HepG2 (cell line): ENCODE results near the gene ACVR1B. TPM values are rescaled to one million over a fixed set of nuclear protein-coding genes. Genes with fewer than 3 reads are reported as not detected.

ENCODE experiments used
- ATAC-seq: fragments of 200-7000 bp; cut with Tn5 transposase; 3 replicates; pipeline ENCODE4 v1.9.1; 2020; ENCODE audit warnings: mild to moderate bottlenecking, moderate library complexity
- BruUV-seq: library from RNA; stranded (reverse); fragments of 400-500 nt; replicated peaks from 2 replicates; lab custom pipeline; 2021; lab: Mats Ljungman, UMichigan
- CTCF ChIA-PET: fragments of 300-600 bp; formaldehyde crosslinking; extraction: SDS; loops from one replicate; lab custom pipeline; 2021; ENCODE audit warnings: low total read pairs, inconsistent platforms, low intra/inter-chr PET ratio; lab: Yijun Ruan, JAX
- POLR2A ChIA-PET: fragments of 350-600 bp; sonication (Branson Sonifier 250); formaldehyde crosslinking; loops from one replicate; lab custom pipeline; 2020; ENCODE audit warnings: antibody characterized with exemption, inconsistent platforms; lab: Yijun Ruan, JAX
- DNase-seq: peaks from one replicate; pipeline ENCODE4 v3.0.0-alpha.2; 2015; ENCODE audit warnings: low spot score
- FAIRE-seq: peaks from 3 replicates; lab custom pipeline; 2011; peaks lifted over from hg19 to GRCh38; lab: Jason Lieb, UNC
- H2AFZ ChIP-seq: one replicate; pipeline ENCODE4 v1.6.1; 2011; ENCODE audit warnings: low read length, inconsistent platforms
- H3K27ac ChIP-seq: fragments of 300-600 bp; 3 replicates; pipeline ENCODE4 v1.8.0; 2011; ENCODE audit warnings: mixed run types, mild to moderate bottlenecking, mixed read lengths, low read length, inconsistent platforms; ENCODE audit not compliant: insufficient read depth; ENCODE audit errors: extremely low read length
- H3K27me3 ChIP-seq, 2 experiments: fragments of 200-600 bp in 1 of 2; 2 replicates in 1 of 2; 3 replicates in 1 of 2; pipeline versions ENCODE4 v1.6.0 to v1.8.0; 2011; ENCODE audit warnings: low read length in 2 of 2, mild to moderate bottlenecking in 2 of 2, moderate library complexity in 2 of 2, inconsistent platforms in 1 of 2; ENCODE audit not compliant: insufficient read depth in 2 of 2, control insufficient read depth in 1 of 2
- H3K36me3 ChIP-seq, 2 experiments: fragments of 200-600 bp in 1 of 2; replicated peaks in 1 of 2; 2 replicates in 1 of 2; 3 replicates in 1 of 2; pipeline versions ENCODE4 v1.5.1 to v1.8.0; 2011; ENCODE audit warnings: low read length in 2 of 2, inconsistent platforms in 1 of 2; ENCODE audit not compliant: insufficient read depth in 2 of 2, control insufficient read depth in 1 of 2
- H3K4me1 ChIP-seq: 2 replicates; pipeline ENCODE4 v1.5.1; 2012; ENCODE audit warnings: low read length, inconsistent platforms; ENCODE audit not compliant: insufficient read depth
- H3K4me2 ChIP-seq: 2 replicates; pipeline ENCODE4 v1.6.0; 2011; ENCODE audit warnings: low read depth, low read length, inconsistent platforms
- H3K4me3 ChIP-seq, 3 experiments: fragments of 200-600 bp in 1 of 3; sonication (generic), shearing (Covaris generic) in 1 of 3; replicated peaks in 1 of 3; 2 replicates each; pipeline ENCODE4 v1.5.1; 2011 to 2016; ENCODE audit warnings: low read length in 3 of 3, inconsistent platforms in 2 of 3, low read depth in 2 of 3, mild to moderate bottlenecking in 2 of 3, control low read depth in 1 of 3, mixed read lengths in 1 of 3; ENCODE audit not compliant: insufficient read depth in 1 of 3
- H3K79me2 ChIP-seq: one replicate; pipeline ENCODE4 v1.6.1; 2011; ENCODE audit warnings: low read length, inconsistent platforms; ENCODE audit not compliant: insufficient read depth
- H3K9ac ChIP-seq: 2 replicates; pipeline ENCODE4 v1.6.0; 2011; ENCODE audit warnings: mild to moderate bottlenecking, low read depth, low read length, inconsistent platforms; ENCODE audit not compliant: insufficient read depth
- H3K9me3 ChIP-seq: 2 replicates; pipeline ENCODE4 v1.5.1; 2012; ENCODE audit warnings: mild to moderate bottlenecking, low read length
- H4K20me1 ChIP-seq: 2 replicates; pipeline ENCODE4 v1.6.0; 2011; ENCODE audit warnings: inconsistent platforms, mild to moderate bottlenecking, low read length, moderate library complexity; ENCODE audit not compliant: insufficient read depth
- CEBPB ChIP-seq: IDR thresholded peaks from 2 replicates; pipeline ENCODE4 v1.6.1; 2011; ENCODE audit warnings: low read depth, low read length, improper control_type of control experiment, borderline replicate concordance
- HNRNPH1 ChIP-seq: fragments of 200-400 bp; formaldehyde crosslinking; optimal IDR thresholded peaks from 2 replicates; pipeline ENCODE3; 2017; ENCODE audit warnings: mild to moderate bottlenecking, low read depth, low read length
- KMT2A ChIP-seq: sonication (generic); formaldehyde crosslinking; IDR thresholded peaks from 2 replicates; pipeline ENCODE4 v1.4.0; 2020; ENCODE audit warnings: missing genetic modification reagents
- MLXIP ChIP-seq: sonication (generic); formaldehyde crosslinking; IDR thresholded peaks from 2 replicates; pipeline ENCODE4 v1.9.0; 2021; ENCODE audit warnings: missing genetic modification reagents, borderline replicate concordance
- MYC ChIP-seq: sonication (generic); formaldehyde crosslinking; IDR thresholded peaks from 2 replicates; pipeline ENCODE4 v1.9.0; 2021; ENCODE audit warnings: missing genetic modification reagents, borderline replicate concordance
- NFKB2 ChIP-seq: sonication (generic); formaldehyde crosslinking; IDR thresholded peaks from 2 replicates; pipeline ENCODE4 v1.4.0; 2020; ENCODE audit warnings: missing genetic modification reagents, borderline replicate concordance
- PAX8 ChIP-seq: sonication (generic); formaldehyde crosslinking; IDR thresholded peaks from 2 replicates; pipeline ENCODE4 v1.8.0; 2022; ENCODE audit warnings: mild to moderate bottlenecking, missing genetic modification reagents, borderline replicate concordance
- RBFOX2 ChIP-seq: fragments of 200-400 bp; formaldehyde crosslinking; IDR thresholded peaks from 2 replicates; pipeline ENCODE4 v1.6.1; 2017; ENCODE audit warnings: low read depth, mild to moderate bottlenecking, low read length
- SMAD1 ChIP-seq: sonication (generic); formaldehyde crosslinking; IDR thresholded peaks from 2 replicates; pipeline ENCODE4 v1.4.0; 2020; ENCODE audit warnings: missing genetic modification reagents, low read depth, mild to moderate bottlenecking, borderline replicate concordance
- SP2 ChIP-seq: sonication (generic); formaldehyde crosslinking; IDR thresholded peaks from 2 replicates; pipeline ENCODE4 v1.5.1; 2020; ENCODE audit warnings: mild to moderate bottlenecking, missing genetic modification reagents
- TOPORS ChIP-seq: sonication (generic); formaldehyde crosslinking; IDR thresholded peaks from 2 replicates; pipeline ENCODE4 v1.8.0; 2023; ENCODE audit warnings: mild to moderate bottlenecking, missing genetic modification reagents
- ZFP1 ChIP-seq: IDR thresholded peaks from 2 replicates; pipeline ENCODE4 v1.6.1; 2016
- ZFP37 ChIP-seq: sonication (generic); formaldehyde crosslinking; IDR thresholded peaks from 2 replicates; pipeline ENCODE4 v1.4.0; 2020; ENCODE audit warnings: missing genetic modification reagents, borderline replicate concordance
- ZFP62 ChIP-seq: sonication (generic); formaldehyde crosslinking; IDR thresholded peaks from 2 replicates; pipeline ENCODE4 v1.4.0; 2020; ENCODE audit warnings: missing genetic modification reagents
- ZNF652 ChIP-seq: IDR thresholded peaks from 2 replicates; pipeline ENCODE4 v1.6.1; 2016; ENCODE audit warnings: low read depth, borderline replicate concordance
- ZNF776 ChIP-seq: sonication (generic); formaldehyde crosslinking; IDR thresholded peaks from 2 replicates; pipeline ENCODE4 v1.4.0; 2020; ENCODE audit warnings: mild to moderate bottlenecking, missing genetic modification reagents
- ZNF879 ChIP-seq: sonication (generic); formaldehyde crosslinking; IDR thresholded peaks from 2 replicates; pipeline ENCODE4 v1.8.1; 2023; ENCODE audit warnings: missing genetic modification reagents
- WGBS: methylation state at CpG from one replicate; pipeline ENCODE4 v1.1.6; 2017; ENCODE audit warnings: low lambda C conversion rate; 5-methylcytosine and 5-hydroxymethylcytosine counted together
- in situ Hi-C: cut with HindIII; loops from 2 replicates; pipeline ENCODE4 v1.10.0; 2017; ENCODE audit warnings: low pct_unique_long_range_greater_than_20kb; ENCODE audit not compliant: extremely low pct_ligation_motif_present
- intact Hi-C: fragments of 100-400 bp; cut with micrococcal nuclease; formaldehyde crosslinking; loops from one replicate; pipeline ENCODE4 v1.10.0; 2022; ENCODE audit not compliant: unreplicated experiment
- polyA plus RNA-seq, 8 experiments: library from polyadenylated mRNA; depleted of rRNA in 3 of 8; stranded (reverse) in 7 of 8; unstranded in 1 of 8; fragments of >200 nt; fragmentation: Illumina TruSeq in 4 of 8; extraction: Trizol in 4 of 8; gene quantifications; 2 replicates each; pipeline versions ENCODE4 v1.2.1 to v1.2.3, GENCODE V29; 2011 to 2016; ENCODE audit warnings: low read depth in 4 of 8, missing spikeins in 1 of 8, mixed read lengths in 1 of 8; ENCODE audit not compliant: insufficient read depth in 1 of 8
- total RNA-seq, 5 experiments: library from RNA; depleted of rRNA; stranded (reverse); fragments of >200 nt; fragmentation: Illumina TruSeq; extraction: Trizol; gene quantifications; 2 replicates each; pipeline ENCODE4 v1.2.3, GENCODE V29; 2016; ENCODE audit warnings: low read depth in 1 of 5
- TF ChIP-seq, protein P1 (sequence below): IDR thresholded peaks from 2 replicates; pipeline ENCODE4 v1.4.0; 2020; ENCODE audit warnings: mild to moderate bottlenecking, missing genetic modification reagents
- TF ChIP-seq, protein P2 (sequence below): sonication (generic); formaldehyde crosslinking; conservative IDR thresholded peaks from 2 replicates; pipeline ENCODE4 v1.4.0; 2020; ENCODE audit warnings: missing genetic modification reagents

Gene ACVR1B
- total and polyA plus RNA-seq, 2 of the 13 experiments (the other 11 are each of a cell fraction or from before 2014, with no cell fraction given) = 8.9 to 12.1 TPM

DNA sequence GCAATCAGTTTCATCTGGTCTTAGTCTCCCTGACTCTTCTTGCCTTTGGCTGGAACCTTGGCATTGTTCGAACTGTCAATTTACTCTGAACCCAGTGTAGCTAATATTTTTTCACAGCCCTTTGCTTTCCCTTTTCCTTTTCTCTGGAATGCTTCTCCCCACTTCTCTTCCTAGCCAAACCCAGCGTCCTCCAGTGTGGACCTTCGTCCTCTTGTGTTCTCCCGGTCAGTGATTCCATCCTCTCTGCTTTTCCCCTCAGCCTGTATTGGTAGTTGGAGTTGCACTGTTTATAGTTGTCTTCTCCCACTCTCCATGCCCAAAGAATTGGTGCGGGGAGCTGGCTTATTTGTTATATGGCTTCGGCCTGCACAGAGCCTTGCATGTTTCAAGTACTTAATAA, 9.4 kb downstream of the ACVR1B start:
- 76% methylated on average over 6 of the region's 6 CpGs for WGBS
- ATAC-seq (no peak), DNase-seq (no peak), FAIRE-seq (no peak)
- Histone ChIP-seq H3K9me3 (no peaks in the 10 kb centered on the region), H3K4me2 (peak overlapping the region; percentile 10; the same call in 1 of the 2 replicates), H3K9ac (no peak overlapping the region), H3K79me2 (peaks cover 80% of the 10 kb centered on the region), H2AFZ (no peak overlapping the region), H3K4me3 (no peak overlapping the region), H4K20me1 (no peaks in the 10 kb centered on the region), H3K27ac (peak overlapping the region; percentile 71), H3K36me3 (no peaks in the 10 kb centered on the region; a peak in 1 of 5 replicates), H3K4me1 (peaks cover 67% of the 10 kb centered on the region), H3K27me3 (no peaks in the 10 kb centered on the region)
- POLR2A ChIA-PET = no interaction called here
- BruUV-seq = no TSS peak
- intact Hi-C loops = no loop called here
- in situ Hi-C loops = no loop called here
- CTCF ChIA-PET = no interaction called here
- no peak for TF ChIP-seq RBFOX2
- TF ChIP-seq ZFP1 (CRISPR knock-in tag) = no peak
- TF ChIP-seq ZNF652 = no peak
- TF ChIP-seq MLXIP = no peak
- no peak for TF ChIP-seq MYC
- TF ChIP-seq, protein P1, sequence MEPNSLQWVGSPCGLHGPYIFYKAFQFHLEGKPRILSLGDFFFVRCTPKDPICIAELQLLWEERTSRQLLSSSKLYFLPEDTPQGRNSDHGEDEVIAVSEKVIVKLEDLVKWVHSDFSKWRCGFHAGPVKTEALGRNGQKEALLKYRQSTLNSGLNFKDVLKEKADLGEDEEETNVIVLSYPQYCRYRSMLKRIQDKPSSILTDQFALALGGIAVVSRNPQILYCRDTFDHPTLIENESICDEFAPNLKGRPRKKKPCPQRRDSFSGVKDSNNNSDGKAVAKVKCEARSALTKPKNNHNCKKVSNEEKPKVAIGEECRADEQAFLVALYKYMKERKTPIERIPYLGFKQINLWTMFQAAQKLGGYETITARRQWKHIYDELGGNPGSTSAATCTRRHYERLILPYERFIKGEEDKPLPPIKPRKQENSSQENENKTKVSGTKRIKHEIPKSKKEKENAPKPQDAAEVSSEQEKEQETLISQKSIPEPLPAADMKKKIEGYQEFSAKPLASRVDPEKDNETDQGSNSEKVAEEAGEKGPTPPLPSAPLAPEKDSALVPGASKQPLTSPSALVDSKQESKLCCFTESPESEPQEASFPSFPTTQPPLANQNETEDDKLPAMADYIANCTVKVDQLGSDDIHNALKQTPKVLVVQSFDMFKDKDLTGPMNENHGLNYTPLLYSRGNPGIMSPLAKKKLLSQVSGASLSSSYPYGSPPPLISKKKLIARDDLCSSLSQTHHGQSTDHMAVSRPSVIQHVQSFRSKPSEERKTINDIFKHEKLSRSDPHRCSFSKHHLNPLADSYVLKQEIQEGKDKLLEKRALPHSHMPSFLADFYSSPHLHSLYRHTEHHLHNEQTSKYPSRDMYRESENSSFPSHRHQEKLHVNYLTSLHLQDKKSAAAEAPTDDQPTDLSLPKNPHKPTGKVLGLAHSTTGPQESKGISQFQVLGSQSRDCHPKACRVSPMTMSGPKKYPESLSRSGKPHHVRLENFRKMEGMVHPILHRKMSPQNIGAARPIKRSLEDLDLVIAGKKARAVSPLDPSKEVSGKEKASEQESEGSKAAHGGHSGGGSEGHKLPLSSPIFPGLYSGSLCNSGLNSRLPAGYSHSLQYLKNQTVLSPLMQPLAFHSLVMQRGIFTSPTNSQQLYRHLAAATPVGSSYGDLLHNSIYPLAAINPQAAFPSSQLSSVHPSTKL (CRISPR knock-in tag) = no peak
- no peak for TF ChIP-seq NFKB2 (CRISPR knock-in tag)
- no peak for TF ChIP-seq SMAD1 (CRISPR knock-in tag)
- no peak for TF ChIP-seq PAX8 (CRISPR knock-in tag)
- TF ChIP-seq KMT2A (CRISPR knock-in tag) = no peak
- no peak for TF ChIP-seq ZFP37 (CRISPR knock-in tag)
- TF ChIP-seq, protein P2, sequence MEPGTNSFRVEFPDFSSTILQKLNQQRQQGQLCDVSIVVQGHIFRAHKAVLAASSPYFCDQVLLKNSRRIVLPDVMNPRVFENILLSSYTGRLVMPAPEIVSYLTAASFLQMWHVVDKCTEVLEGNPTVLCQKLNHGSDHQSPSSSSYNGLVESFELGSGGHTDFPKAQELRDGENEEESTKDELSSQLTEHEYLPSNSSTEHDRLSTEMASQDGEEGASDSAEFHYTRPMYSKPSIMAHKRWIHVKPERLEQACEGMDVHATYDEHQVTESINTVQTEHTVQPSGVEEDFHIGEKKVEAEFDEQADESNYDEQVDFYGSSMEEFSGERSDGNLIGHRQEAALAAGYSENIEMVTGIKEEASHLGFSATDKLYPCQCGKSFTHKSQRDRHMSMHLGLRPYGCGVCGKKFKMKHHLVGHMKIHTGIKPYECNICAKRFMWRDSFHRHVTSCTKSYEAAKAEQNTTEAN (CRISPR knock-in tag) = no peak
- TF ChIP-seq ZNF776 (CRISPR knock-in tag) = no peak
- TF ChIP-seq SP2 (CRISPR knock-in tag) = no peak
- no peak for TF ChIP-seq ZFP62 (CRISPR knock-in tag)
- TF ChIP-seq ZNF879 (CRISPR knock-in tag) = no peak
- no peak for TF ChIP-seq TOPORS
- TF ChIP-seq HNRNPH1 = no peak
- no peak for TF ChIP-seq CEBPB
